Measurements from ENCODE around the gene RUNDC3A. TPM values are rescaled to one million over a fixed set of nuclear protein-coding genes. Genes with fewer than 3 reads are reported as not detected.
"Not testable (repeated sequence)": the region's sequence is repeated elsewhere in the genome, so short reads cannot be mapped to it uniquely, and the experiment has no call there.

The RUNDC3A gene
- total RNA-seq, 1 donor from 2014 or later, result 0.58 TPM

DNA sequence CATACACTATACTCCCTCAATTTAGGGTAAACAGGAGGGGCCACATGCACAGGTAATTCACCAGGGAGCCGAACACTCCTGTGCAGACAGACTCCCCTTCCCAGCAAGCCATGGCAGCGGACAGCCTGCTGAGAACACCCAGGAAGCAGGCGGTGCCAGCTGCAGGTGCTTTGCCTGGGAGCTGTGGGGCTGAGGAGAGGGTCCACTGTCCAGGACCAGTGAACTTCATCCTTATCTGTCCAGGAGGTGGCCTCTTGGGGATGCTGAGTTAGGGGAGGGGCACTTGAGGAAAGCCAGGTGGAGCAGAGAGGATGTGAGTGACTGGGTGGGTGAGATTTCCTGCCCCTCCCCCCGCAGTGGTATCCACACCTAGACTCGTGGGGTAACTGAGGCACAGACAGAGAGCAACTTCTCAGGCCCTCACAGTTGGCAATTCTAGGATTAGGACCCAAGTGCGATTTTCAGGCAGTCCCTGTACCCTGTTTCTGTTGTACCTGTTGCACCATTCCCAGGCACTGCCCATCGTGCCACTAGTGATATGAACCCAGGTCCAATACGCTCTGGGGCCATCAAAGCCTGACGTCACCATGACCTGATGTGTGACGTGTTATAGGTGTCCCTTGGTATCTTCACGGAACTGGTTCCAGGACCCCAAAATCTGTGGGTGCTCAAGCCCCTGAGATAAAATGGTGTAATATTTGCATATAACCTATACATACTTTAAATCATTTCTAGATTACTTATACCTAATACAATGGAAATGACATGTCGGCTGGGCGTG, 37.9 kb downstream of the RUNDC3A start:
- Mint-ChIP-seq H3K9me3 (no peaks in the 10 kb centered on the region), H3K27ac (no peak overlapping the region), H3K4me1 (peaks cover 9% of the 10 kb centered on the region), H3K36me3 (no peaks in the 10 kb centered on the region), H3K27me3 (ENCODE audit: insufficient read depth, low read depth) (peaks cover 18% of the 10 kb centered on the region), H3K4me3 (peak overlapping the region; percentile 95)
- H3K4me1 ChIP-seq, result no peaks in the 10 kb centered on the region
- H3F3A ChIP-seq (ENCODE audit: low read depth), result peaks cover 11% of the 10 kb centered on the region
- H3K79me2 ChIP-seq (ENCODE audit: low read depth), result peaks cover 12% of the 10 kb centered on the region
- peak overlapping the region; percentile 88 for H3K4me2 ChIP-seq
- no peak for DNase-seq (ENCODE audit: low spot score)
- no peak overlapping the region for H3K9ac ChIP-seq
- TF ChIP-seq, protein P1, sequence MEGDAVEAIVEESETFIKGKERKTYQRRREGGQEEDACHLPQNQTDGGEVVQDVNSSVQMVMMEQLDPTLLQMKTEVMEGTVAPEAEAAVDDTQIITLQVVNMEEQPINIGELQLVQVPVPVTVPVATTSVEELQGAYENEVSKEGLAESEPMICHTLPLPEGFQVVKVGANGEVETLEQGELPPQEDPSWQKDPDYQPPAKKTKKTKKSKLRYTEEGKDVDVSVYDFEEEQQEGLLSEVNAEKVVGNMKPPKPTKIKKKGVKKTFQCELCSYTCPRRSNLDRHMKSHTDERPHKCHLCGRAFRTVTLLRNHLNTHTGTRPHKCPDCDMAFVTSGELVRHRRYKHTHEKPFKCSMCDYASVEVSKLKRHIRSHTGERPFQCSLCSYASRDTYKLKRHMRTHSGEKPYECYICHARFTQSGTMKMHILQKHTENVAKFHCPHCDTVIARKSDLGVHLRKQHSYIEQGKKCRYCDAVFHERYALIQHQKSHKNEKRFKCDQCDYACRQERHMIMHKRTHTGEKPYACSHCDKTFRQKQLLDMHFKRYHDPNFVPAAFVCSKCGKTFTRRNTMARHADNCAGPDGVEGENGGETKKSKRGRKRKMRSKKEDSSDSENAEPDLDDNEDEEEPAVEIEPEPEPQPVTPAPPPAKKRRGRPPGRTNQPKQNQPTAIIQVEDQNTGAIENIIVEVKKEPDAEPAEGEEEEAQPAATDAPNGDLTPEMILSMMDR (IDR thresholded peaks at IDR 0.05), result no peak
- TF ChIP-seq EZH2 (IDR thresholded peaks at IDR 0.05), result no peak
- TF ChIP-seq EZH2phosphoT487 (IDR thresholded peaks at IDR 0.05), result no peak
- peaks cover 15% of the 10 kb centered on the region for H3K27me3 ChIP-seq
- peak overlapping the region; percentile 75 for H3K4me3 ChIP-seq
- H3K27ac ChIP-seq, result no peak overlapping the region
- H4K20me1 ChIP-seq (ENCODE audit: low read depth), result peaks cover 14% of the 10 kb centered on the region
- H3K9me3 ChIP-seq (ENCODE audit: low read depth), result no peaks in the 10 kb centered on the region
- H3K36me3 ChIP-seq, result no peaks in the 10 kb centered on the region
- H2AFZ ChIP-seq (replicated peaks), result no peak overlapping the region

DNA sequence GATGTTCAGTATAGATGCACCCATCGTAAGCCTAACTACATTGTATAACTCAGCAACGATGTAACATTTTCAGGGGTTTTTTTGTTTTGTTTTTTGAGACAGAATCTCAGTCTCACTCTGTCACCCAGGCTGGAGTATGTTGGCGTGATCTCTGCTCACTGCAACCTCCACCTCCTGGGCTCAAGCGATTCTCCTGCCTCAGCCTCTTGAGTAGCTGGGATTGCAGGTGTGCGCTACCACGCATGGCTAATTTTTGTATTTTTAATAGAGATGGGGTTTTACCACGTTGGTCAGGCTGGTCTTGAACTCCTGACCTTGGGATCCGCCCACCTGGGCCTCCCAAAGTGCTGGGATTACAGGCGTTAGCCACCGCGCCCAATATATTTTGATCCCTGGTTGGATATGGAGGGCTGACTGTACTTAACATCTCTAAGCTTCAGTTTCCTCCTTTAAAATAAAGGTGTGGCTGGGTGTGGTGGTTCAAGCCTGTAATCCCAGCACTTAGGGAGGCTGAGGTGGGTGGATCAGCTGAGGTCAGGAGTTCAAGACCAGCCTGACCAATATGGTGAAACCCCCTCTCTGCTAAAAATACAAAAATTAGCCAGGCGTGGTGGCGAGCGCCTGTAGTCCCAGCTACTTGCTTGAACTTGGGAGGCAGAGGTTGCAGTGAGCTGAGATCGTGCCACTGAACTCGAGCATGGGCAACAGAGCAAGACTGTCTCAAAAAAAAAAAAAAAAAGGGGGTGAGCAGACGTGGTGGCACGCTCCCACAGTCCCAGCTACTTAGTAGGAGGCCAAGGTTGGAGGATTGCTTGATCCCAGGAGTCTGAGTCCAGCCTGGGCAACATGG, 39.0 kb downstream of the RUNDC3A start:
- Histone ChIP-seq H4K20me1 (ENCODE audit: low read depth) (peaks cover 25% of the 10 kb centered on the region), H3F3A (ENCODE audit: low read depth) (peaks cover 14% of the 10 kb centered on the region), H3K79me2 (ENCODE audit: low read depth) (peaks cover 12% of the 10 kb centered on the region)
- not testable (repeated sequence) for H3K4me1 Mint-ChIP-seq; H3K9me3 ChIP-seq (ENCODE audit: low read depth); H3K4me3 ChIP-seq; H3K27me3 ChIP-seq; H3K27ac Mint-ChIP-seq; H3K9me3 Mint-ChIP-seq; H3K4me2 ChIP-seq; H3K36me3 Mint-ChIP-seq; H3K4me1 ChIP-seq; H3K4me3 Mint-ChIP-seq; DNase-seq (ENCODE audit: low spot score); H3K27ac ChIP-seq; H3K36me3 ChIP-seq; H2AFZ ChIP-seq (replicated peaks); H3K9ac ChIP-seq
- H3K27me3 Mint-ChIP-seq (ENCODE audit: insufficient read depth, low read depth), result peaks cover 18% of the 10 kb centered on the region

DNA sequence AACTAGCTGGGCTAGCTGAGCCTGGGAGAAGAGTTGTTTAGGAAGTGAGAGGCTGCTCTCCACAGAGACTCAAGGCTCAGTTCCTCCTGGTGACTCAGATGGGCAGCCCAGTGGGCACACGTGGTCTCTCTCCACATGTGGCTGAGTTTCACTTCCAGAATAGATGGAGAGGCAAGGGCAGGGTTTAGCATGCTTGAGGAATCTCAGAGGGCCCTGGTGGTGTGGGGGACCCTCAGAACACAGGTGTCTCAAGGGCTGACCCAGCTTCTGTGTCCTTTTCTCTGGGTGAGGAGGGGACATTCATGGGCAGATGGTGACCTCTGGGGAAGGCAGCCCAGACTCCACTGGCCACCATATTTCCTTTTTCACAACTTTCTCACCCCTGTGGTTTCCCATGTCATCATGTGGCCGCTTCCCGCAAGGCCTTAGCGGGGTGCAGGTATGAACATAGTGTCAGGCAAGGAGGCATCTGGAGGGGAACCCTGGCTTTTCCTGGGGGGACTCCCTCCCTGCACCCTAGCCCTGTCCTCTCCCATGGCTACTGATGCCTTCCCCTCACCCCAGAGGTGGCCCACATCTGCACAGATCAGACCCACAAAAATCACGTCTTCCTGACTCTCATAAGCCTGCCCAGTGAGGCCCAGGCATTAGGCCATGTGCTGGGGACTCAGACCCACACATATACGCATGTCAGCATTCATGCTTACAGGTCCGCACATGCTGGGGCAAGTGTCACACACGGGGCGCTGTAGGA, 40.0 kb downstream of the RUNDC3A start:
- Mint-ChIP-seq H3K27ac (no peak overlapping the region), H3K27me3 (ENCODE audit: insufficient read depth, low read depth) (peaks cover 20% of the 10 kb centered on the region), H3K9me3 (no peaks in the 10 kb centered on the region), H3K36me3 (peaks cover 5% of the 10 kb centered on the region), H3K4me3 (no peak overlapping the region), H3K4me1 (peaks cover 13% of the 10 kb centered on the region)
- peaks cover 12% of the 10 kb centered on the region for H3K79me2 ChIP-seq (ENCODE audit: low read depth)
- no peak overlapping the region for H3K4me3 ChIP-seq
- peaks cover 23% of the 10 kb centered on the region for H3F3A ChIP-seq (ENCODE audit: low read depth)
- H3K9me3 ChIP-seq (ENCODE audit: low read depth), result no peaks in the 10 kb centered on the region
- H3K36me3 ChIP-seq, result no peaks in the 10 kb centered on the region
- DNase-seq (ENCODE audit: low spot score), result no peak
- no peaks in the 10 kb centered on the region for H3K4me1 ChIP-seq
- no peak overlapping the region for H3K9ac ChIP-seq
- TF ChIP-seq, protein P1 (IDR thresholded peaks at IDR 0.05), result no peak
- TF ChIP-seq EZH2phosphoT487 (IDR thresholded peaks at IDR 0.05), result no peak
- TF ChIP-seq EZH2 (IDR thresholded peaks at IDR 0.05), result no peak
- no peak overlapping the region for H3K4me2 ChIP-seq
- no peak overlapping the region for H2AFZ ChIP-seq (replicated peaks)
- H3K27ac ChIP-seq, result no peak overlapping the region
- peaks cover 34% of the 10 kb centered on the region for H4K20me1 ChIP-seq (ENCODE audit: low read depth)
- H3K27me3 ChIP-seq, result peaks cover 4% of the 10 kb centered on the region
